Loucy (cell line): ENCODE measurements around the gene PIGS.

Experiments used
- EZH2phosphoT487 ChIP-seq: fragments of 200-600 bp; IDR thresholded peaks from 2 replicates; pipeline ENCODE4 v1.6.1; 2018; ENCODE audit warnings: antibody characterized with exemption, mild to moderate bottlenecking, moderate library complexity, borderline replicate concordance
- TF ChIP-seq, protein P1 (sequence below): fragments of 200-600 bp; sonication (generic); conservative IDR thresholded peaks from 2 replicates; pipeline ENCODE4 v1.5.1; 2014; ENCODE audit warnings: mild to moderate bottlenecking, antibody characterized with exemption, low read length

DNA sequence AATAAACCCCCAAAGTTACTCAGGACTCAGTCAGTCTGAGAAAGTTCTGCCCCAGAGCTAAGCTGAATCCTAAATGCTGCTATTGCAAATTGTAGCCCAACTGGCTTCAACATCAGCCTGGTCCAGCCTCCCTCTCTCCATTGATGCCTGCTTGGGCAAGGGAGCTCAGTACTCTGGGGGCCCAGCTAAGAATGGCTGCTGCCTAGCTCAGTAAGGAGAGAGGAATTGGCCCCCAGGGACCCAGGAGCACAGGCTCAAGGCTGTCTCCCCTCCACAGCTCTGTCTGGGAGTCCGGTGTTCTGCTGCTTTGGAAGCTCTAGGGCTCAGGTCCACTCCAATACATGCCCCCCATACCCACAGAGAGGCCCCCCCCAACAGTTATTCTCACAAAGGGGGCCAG lies 20.5 kb downstream of the PIGS start:
- TF ChIP-seq, protein P1, sequence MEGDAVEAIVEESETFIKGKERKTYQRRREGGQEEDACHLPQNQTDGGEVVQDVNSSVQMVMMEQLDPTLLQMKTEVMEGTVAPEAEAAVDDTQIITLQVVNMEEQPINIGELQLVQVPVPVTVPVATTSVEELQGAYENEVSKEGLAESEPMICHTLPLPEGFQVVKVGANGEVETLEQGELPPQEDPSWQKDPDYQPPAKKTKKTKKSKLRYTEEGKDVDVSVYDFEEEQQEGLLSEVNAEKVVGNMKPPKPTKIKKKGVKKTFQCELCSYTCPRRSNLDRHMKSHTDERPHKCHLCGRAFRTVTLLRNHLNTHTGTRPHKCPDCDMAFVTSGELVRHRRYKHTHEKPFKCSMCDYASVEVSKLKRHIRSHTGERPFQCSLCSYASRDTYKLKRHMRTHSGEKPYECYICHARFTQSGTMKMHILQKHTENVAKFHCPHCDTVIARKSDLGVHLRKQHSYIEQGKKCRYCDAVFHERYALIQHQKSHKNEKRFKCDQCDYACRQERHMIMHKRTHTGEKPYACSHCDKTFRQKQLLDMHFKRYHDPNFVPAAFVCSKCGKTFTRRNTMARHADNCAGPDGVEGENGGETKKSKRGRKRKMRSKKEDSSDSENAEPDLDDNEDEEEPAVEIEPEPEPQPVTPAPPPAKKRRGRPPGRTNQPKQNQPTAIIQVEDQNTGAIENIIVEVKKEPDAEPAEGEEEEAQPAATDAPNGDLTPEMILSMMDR = no peak
- TF ChIP-seq EZH2phosphoT487 = no peak
